SU-DHL-6 (cell line): ENCODE results near the gene NFATC3.

Source experiments
- CTCF ChIP-seq: fragments of 200-600 bp; sonication (generic); IDR thresholded peaks from one replicate; pipeline ENCODE4 v1.5.1; 2017; ENCODE audit warnings: antibody characterized with exemption, mild to moderate bottlenecking, low read length, moderate library complexity; ENCODE audit not compliant: insufficient read depth, poor library complexity, severe bottlenecking
- EZH2phosphoT487 ChIP-seq: fragments of 200-600 bp; sonication (generic), shearing (Covaris generic); conservative IDR thresholded peaks from 2 replicates; pipeline ENCODE4 v1.6.1; 2018; ENCODE audit warnings: mild to moderate bottlenecking, antibody characterized with exemption, low read length, moderate library complexity, mixed read lengths

GRCh38 chr16:68078701-68079375 is 6.3 kb upstream of the NFATC3 start:
- TF ChIP-seq CTCF (no peak), EZH2phosphoT487 (no peak)
